GM23338 (cell line): Measurements from ENCODE around the gene KAZALD1. TPM values are rescaled to one million over a fixed set of nuclear protein-coding genes. Genes with fewer than 3 reads are reported as not detected.

Experiments
- ATAC-seq: fragments of 200-7000 bp; cut with Tn5 transposase; 3 replicates; pipeline ENCODE4 v1.9.1; 2020
- DNase-seq: peaks from one replicate; pipeline ENCODE4 v3.0.0-alpha.2; 2015; ENCODE audit warnings: low spot score
- H2AFZ ChIP-seq: fragments of 200-600 bp; sonication (generic); 2 replicates; pipeline ENCODE4 v1.8.0; 2016; ENCODE audit warnings: antibody characterized with exemption, mild to moderate bottlenecking, moderate library complexity
- H3F3A ChIP-seq: fragments of 200-600 bp; sonication (generic); replicated peaks from 2 replicates; pipeline ENCODE4 v1.8.0; 2017; ENCODE audit warnings: antibody characterized with exemption, mixed run types, low read depth
- H3K27ac ChIP-seq: fragments of 200-600 bp; sonication (generic); 2 replicates; pipeline ENCODE4 v1.6.1; 2016; ENCODE audit warnings: low read depth
- H3K27me3 ChIP-seq: fragments of 200-600 bp; sonication (generic); 2 replicates; pipeline ENCODE4 v1.8.0; 2016; ENCODE audit warnings: mild to moderate bottlenecking, mixed run types, moderate library complexity; ENCODE audit not compliant: insufficient read depth
- H3K36me3 ChIP-seq: fragments of 200-600 bp; sonication (generic); 2 replicates; pipeline ENCODE4 v1.8.0; 2016; ENCODE audit warnings: mild to moderate bottlenecking; ENCODE audit not compliant: insufficient read depth
- H3K4me1 ChIP-seq: fragments of 200-600 bp; sonication (generic); 2 replicates; pipeline ENCODE4 v1.8.0; 2016; ENCODE audit warnings: mild to moderate bottlenecking, moderate library complexity; ENCODE audit not compliant: insufficient read depth
- H3K4me2 ChIP-seq: fragments of 200-600 bp; sonication (generic); 2 replicates; pipeline ENCODE4 v1.7.1; 2017; ENCODE audit warnings: mixed run types
- H3K4me3 ChIP-seq: fragments of 200-600 bp; sonication (generic); 2 replicates; pipeline ENCODE4 v1.6.1; 2016; ENCODE audit warnings: mixed run types
- H3K79me2 ChIP-seq: fragments of 200-600 bp; sonication (generic); replicated peaks from 2 replicates; pipeline ENCODE4 v1.8.0; 2017; ENCODE audit warnings: mild to moderate bottlenecking; ENCODE audit not compliant: insufficient read depth
- H3K9me2 ChIP-seq: fragments of 200-600 bp; sonication (generic); 2 replicates; pipeline ENCODE4 v1.8.0; 2017; ENCODE audit not compliant: insufficient read depth
- H4K20me1 ChIP-seq: fragments of 200-600 bp; sonication (generic); replicated peaks from 2 replicates; pipeline ENCODE4 v1.8.0; 2017; ENCODE audit warnings: mild to moderate bottlenecking; ENCODE audit not compliant: insufficient read depth
- H3K27ac Mint-ChIP-seq: 2 replicates; pipeline ENCODE4 v1.8.0; 2020; ENCODE audit warnings: inconsistent platforms, mild to moderate bottlenecking, moderate library complexity, mixed read lengths
- H3K27me3 Mint-ChIP-seq: 3 replicates; pipeline ENCODE4 v1.8.0; 2022; ENCODE audit warnings: low read depth, mild to moderate bottlenecking, moderate library complexity, mixed read lengths, inconsistent platforms; ENCODE audit not compliant: insufficient read depth, poor library complexity
- H3K36me3 Mint-ChIP-seq: 3 replicates; pipeline ENCODE4 v1.8.0; 2021; ENCODE audit warnings: low read depth, mild to moderate bottlenecking, inconsistent platforms, moderate library complexity, mixed read lengths
- H3K4me1 Mint-ChIP-seq: 3 replicates; pipeline ENCODE4 v1.8.0; 2020; ENCODE audit warnings: mild to moderate bottlenecking, inconsistent platforms, mixed read lengths
- H3K4me3 Mint-ChIP-seq: 3 replicates; pipeline ENCODE4 v1.8.0; 2021; ENCODE audit warnings: moderate library complexity, mild to moderate bottlenecking, inconsistent platforms, mixed read lengths
- H3K9me3 Mint-ChIP-seq: 3 replicates; pipeline ENCODE4 v1.8.0; 2020; ENCODE audit warnings: moderate library complexity, mild to moderate bottlenecking, inconsistent platforms, mixed read lengths
- EZH2phosphoT487 ChIP-seq: fragments of 200-600 bp; sonication (generic); IDR thresholded peaks from one replicate; pipeline ENCODE4 v1.8.1; 2018; ENCODE audit warnings: antibody characterized with exemption; ENCODE audit not compliant: unreplicated experiment
- POLR2AphosphoS5 ChIP-seq: IDR thresholded peaks from 2 replicates; pipeline ENCODE4 v1.6.1; 2016; ENCODE audit warnings: antibody characterized with exemption, low read depth
- ZNF114 ChIP-seq: fragments of 250-450 bp; sonication (Bioruptor Pico); IDR thresholded peaks from 2 replicates; pipeline ENCODE4 v1.5.0; 2020; ENCODE audit warnings: mild to moderate bottlenecking, moderate library complexity
- ZNF331 ChIP-seq: fragments of 250-450 bp; sonication (Bioruptor Pico); IDR thresholded peaks from 2 replicates; pipeline ENCODE4 v1.5.0; 2020; ENCODE audit warnings: low read depth, mild to moderate bottlenecking, moderate library complexity
- polyA plus RNA-seq: library from polyadenylated mRNA; unstranded; fragments of >200 nt; fragmentation: Nextera tagmentation; extraction: Ambion mirVana; gene quantifications from 2 replicates; pipeline ENCODE4 v1.2.1, GENCODE V29; 2016
- total RNA-seq: library from RNA; depleted of rRNA; stranded (reverse); fragments of >200 nt; shearing (Covaris generic); gene quantifications from 2 replicates; pipeline ENCODE4 v1.2.3, GENCODE V29; 2014
- TF ChIP-seq, protein P1 (sequence below): IDR thresholded peaks from one replicate; pipeline ENCODE4 v1.6.1; 2018; ENCODE audit warnings: antibody characterized with exemption; ENCODE audit not compliant: unreplicated experiment
- TF ChIP-seq, protein P2 (sequence below): fragments of 250-450 bp; sonication (Bioruptor Pico); IDR thresholded peaks from 2 replicates; pipeline ENCODE4 v1.5.0; 2020; ENCODE audit warnings: mild to moderate bottlenecking, moderate library complexity
- TF ChIP-seq, protein P3 (sequence below), 2 experiments: fragments of 200-600 bp in 1 of 2; sonication (generic) in 1 of 2; conservative IDR thresholded peaks; 2 replicates each; pipeline versions ENCODE4 v1.5.1 to v1.6.1; 2016 to 2017; ENCODE audit warnings: antibody characterized with exemption in 2 of 2, low read depth in 2 of 2, mild to moderate bottlenecking in 2 of 2, moderate library complexity in 1 of 2

Gene KAZALD1
- total and polyA plus RNA-seq, 2 experiments from 2014 or later = 0.27 to 1.3 TPM

DNA sequence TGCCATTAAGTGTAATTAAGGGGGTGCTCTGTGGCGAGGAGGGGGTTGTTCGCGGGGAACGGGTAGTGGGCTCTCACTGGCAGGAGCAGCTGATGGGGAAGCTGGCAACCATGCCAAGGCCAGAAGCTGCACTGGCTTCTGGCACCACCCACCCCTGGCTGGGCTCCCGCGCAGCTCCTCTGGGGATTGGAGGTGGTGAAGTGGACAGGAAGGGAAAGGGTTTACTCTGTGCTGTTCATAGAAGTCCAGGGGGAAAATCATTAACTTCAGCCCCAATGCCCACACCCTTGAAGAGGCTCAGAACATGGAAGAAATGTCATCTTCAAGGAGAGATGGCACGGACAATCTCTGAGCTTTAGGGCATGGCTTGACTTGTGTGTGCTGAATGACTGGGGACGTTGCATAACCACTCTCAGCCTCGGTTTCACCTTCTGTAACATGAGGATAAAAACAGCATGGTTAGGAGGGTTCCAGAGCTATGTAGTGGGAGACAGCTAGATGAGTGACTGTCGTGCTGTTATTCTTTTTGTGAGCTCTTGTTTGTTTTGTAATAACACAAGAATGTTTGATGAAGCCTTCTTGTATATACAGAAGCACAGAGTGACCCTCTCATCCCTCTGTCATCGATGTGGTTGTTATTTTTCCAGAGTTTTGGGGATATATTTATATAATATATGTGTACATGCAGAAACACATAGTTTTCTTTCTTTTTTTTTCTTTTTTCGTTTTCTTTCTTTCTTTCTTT, 29.9 kb downstream of the KAZALD1 start:
- no peak for ATAC-seq
- H3K27me3 ChIP-seq = 0 out of 2 replicates have a peak, but pooled peaks cover 7% of the 10 kb centered on the region
- no peaks in the 10 kb centered on the region for H4K20me1 ChIP-seq
- TF ChIP-seq, protein P1, sequence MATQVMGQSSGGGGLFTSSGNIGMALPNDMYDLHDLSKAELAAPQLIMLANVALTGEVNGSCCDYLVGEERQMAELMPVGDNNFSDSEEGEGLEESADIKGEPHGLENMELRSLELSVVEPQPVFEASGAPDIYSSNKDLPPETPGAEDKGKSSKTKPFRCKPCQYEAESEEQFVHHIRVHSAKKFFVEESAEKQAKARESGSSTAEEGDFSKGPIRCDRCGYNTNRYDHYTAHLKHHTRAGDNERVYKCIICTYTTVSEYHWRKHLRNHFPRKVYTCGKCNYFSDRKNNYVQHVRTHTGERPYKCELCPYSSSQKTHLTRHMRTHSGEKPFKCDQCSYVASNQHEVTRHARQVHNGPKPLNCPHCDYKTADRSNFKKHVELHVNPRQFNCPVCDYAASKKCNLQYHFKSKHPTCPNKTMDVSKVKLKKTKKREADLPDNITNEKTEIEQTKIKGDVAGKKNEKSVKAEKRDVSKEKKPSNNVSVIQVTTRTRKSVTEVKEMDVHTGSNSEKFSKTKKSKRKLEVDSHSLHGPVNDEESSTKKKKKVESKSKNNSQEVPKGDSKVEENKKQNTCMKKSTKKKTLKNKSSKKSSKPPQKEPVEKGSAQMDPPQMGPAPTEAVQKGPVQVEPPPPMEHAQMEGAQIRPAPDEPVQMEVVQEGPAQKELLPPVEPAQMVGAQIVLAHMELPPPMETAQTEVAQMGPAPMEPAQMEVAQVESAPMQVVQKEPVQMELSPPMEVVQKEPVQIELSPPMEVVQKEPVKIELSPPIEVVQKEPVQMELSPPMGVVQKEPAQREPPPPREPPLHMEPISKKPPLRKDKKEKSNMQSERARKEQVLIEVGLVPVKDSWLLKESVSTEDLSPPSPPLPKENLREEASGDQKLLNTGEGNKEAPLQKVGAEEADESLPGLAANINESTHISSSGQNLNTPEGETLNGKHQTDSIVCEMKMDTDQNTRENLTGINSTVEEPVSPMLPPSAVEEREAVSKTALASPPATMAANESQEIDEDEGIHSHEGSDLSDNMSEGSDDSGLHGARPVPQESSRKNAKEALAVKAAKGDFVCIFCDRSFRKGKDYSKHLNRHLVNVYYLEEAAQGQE = no peak
- no peak for TF ChIP-seq EZH2phosphoT487
- no peak for TF ChIP-seq ZNF331 (CRISPR knock-in tag)
- no peak for TF ChIP-seq POLR2AphosphoS5
- TF ChIP-seq, protein P2, sequence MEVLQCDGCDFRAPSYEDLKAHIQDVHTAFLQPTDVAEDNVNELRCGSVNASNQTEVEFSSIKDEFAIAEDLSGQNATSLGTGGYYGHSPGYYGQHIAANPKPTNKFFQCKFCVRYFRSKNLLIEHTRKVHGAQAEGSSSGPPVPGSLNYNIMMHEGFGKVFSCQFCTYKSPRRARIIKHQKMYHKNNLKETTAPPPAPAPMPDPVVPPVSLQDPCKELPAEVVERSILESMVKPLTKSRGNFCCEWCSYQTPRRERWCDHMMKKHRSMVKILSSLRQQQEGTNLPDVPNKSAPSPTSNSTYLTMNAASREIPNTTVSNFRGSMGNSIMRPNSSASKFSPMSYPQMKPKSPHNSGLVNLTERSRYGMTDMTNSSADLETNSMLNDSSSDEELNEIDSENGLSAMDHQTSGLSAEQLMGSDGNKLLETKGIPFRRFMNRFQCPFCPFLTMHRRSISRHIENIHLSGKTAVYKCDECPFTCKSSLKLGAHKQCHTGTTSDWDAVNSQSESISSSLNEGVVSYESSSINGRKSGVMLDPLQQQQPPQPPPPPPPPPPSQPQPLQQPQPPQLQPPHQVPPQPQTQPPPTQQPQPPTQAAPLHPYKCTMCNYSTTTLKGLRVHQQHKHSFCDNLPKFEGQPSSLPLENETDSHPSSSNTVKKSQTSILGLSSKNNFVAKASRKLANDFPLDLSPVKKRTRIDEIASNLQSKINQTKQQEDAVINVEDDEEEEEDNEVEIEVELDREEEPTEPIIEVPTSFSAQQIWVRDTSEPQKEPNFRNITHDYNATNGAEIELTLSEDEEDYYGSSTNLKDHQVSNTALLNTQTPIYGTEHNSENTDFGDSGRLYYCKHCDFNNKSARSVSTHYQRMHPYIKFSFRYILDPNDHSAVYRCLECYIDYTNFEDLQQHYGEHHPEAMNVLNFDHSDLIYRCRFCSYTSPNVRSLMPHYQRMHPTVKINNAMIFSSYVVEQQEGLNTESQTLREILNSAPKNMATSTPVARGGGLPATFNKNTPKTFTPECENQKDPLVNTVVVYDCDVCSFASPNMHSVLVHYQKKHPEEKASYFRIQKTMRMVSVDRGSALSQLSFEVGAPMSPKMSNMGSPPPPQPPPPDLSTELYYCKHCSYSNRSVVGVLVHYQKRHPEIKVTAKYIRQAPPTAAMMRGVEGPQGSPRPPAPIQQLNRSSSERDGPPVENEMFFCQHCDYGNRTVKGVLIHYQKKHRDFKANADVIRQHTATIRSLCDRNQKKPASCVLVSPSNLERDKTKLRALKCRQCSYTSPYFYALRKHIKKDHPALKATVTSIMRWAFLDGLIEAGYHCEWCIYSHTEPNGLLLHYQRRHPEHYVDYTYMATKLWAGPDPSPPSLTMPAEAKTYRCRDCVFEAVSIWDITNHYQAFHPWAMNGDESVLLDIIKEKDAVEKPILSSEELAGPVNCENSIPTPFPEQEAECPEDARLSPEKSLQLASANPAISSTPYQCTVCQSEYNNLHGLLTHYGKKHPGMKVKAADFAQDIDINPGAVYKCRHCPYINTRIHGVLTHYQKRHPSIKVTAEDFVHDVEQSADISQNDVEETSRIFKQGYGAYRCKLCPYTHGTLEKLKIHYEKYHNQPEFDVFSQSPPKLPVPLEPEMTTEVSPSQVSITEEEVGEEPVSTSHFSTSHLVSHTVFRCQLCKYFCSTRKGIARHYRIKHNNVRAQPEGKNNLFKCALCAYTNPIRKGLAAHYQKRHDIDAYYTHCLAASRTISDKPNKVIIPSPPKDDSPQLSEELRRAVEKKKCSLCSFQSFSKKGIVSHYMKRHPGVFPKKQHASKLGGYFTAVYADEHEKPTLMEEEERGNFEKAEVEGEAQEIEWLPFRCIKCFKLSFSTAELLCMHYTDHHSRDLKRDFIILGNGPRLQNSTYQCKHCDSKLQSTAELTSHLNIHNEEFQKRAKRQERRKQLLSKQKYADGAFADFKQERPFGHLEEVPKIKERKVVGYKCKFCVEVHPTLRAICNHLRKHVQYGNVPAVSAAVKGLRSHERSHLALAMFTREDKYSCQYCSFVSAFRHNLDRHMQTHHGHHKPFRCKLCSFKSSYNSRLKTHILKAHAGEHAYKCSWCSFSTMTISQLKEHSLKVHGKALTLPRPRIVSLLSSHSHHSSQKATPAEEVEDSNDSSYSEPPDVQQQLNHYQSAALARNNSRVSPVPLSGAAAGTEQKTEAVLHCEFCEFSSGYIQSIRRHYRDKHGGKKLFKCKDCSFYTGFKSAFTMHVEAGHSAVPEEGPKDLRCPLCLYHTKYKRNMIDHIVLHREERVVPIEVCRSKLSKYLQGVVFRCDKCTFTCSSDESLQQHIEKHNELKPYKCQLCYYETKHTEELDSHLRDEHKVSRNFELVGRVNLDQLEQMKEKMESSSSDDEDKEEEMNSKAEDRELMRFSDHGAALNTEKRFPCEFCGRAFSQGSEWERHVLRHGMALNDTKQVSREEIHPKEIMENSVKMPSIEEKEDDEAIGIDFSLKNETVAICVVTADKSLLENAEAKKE = no peak
- TF ChIP-seq ZNF114 (CRISPR knock-in tag) = no peak
- TF ChIP-seq, protein P3, sequence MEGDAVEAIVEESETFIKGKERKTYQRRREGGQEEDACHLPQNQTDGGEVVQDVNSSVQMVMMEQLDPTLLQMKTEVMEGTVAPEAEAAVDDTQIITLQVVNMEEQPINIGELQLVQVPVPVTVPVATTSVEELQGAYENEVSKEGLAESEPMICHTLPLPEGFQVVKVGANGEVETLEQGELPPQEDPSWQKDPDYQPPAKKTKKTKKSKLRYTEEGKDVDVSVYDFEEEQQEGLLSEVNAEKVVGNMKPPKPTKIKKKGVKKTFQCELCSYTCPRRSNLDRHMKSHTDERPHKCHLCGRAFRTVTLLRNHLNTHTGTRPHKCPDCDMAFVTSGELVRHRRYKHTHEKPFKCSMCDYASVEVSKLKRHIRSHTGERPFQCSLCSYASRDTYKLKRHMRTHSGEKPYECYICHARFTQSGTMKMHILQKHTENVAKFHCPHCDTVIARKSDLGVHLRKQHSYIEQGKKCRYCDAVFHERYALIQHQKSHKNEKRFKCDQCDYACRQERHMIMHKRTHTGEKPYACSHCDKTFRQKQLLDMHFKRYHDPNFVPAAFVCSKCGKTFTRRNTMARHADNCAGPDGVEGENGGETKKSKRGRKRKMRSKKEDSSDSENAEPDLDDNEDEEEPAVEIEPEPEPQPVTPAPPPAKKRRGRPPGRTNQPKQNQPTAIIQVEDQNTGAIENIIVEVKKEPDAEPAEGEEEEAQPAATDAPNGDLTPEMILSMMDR (conservative IDR thresholded peaks at IDR 0.05; ENCODE audit: low read depth in 2 of 2) = no peak
- H3K4me3 Mint-ChIP-seq = no peak overlapping the region
- no peaks in the 10 kb centered on the region for H3K9me2 ChIP-seq
- DNase-seq = no peak
- no peak overlapping the region for H3K4me3 ChIP-seq
- H3K36me3 Mint-ChIP-seq = no peaks in the 10 kb centered on the region
- H3K27ac Mint-ChIP-seq = no peak overlapping the region
- no peaks in the 10 kb centered on the region for H3K9me3 Mint-ChIP-seq
- no peaks in the 10 kb centered on the region for H3K36me3 ChIP-seq
- H3K4me1 Mint-ChIP-seq = peaks cover 20% of the 10 kb centered on the region
- no peaks in the 10 kb centered on the region for H3F3A ChIP-seq
- peaks cover 13% of the 10 kb centered on the region for H3K4me1 ChIP-seq
- H3K27ac ChIP-seq = no peak overlapping the region
- H3K4me2 ChIP-seq = no peak overlapping the region
- no peaks in the 10 kb centered on the region for H3K79me2 ChIP-seq
- H3K27me3 Mint-ChIP-seq = peaks cover 22% of the 10 kb centered on the region
- H2AFZ ChIP-seq = no peak overlapping the region
